ENCODE measurements around the gene KCTD8.

KCTD8 gene

GRCh38 chr4:44162538-44163270, 285.9 kb downstream of the KCTD8 start:
- no peak for DNase-seq (ENCODE audit: low read depth in 2 of 2)

GRCh38 chr4:44161756-44162155, 286.9 kb downstream of the KCTD8 start:
- no peak for DNase-seq (ENCODE audit: low read depth in 2 of 2)

- DNase-seq (ENCODE audit: low read depth in 2 of 2) = no peak
Measured at GRCh38 chr4:44160776-44161367, 287.7 kb downstream of the KCTD8 start.

- DNase-seq (ENCODE audit: low read depth in 2 of 2) = no peak
Measured at GRCh38 chr4:44159991-44160390, 288.6 kb downstream of the KCTD8 start.

- DNase-seq (ENCODE audit: low read depth in 2 of 2) = peak in 1 of 2 experiments; percentile 2
Measured at GRCh38 chr4:44157611-44158277, 290.9 kb downstream of the KCTD8 start.

GRCh38 chr4:44150091-44150576, 298.5 kb downstream of the KCTD8 start:
- DNase-seq (ENCODE audit: low read depth in 2 of 2) = peak; percentile 3 to 6

- no peak for DNase-seq (ENCODE audit: low read depth in 2 of 2)
Measured at GRCh38 chr4:44149282-44149681, 299.3 kb downstream of the KCTD8 start.

- DNase-seq (ENCODE audit: low read depth in 2 of 2) = no peak
Measured at GRCh38 chr4:44147571-44148075, 301.0 kb downstream of the KCTD8 start.

- DNase-seq (ENCODE audit: low read depth in 2 of 2) = no peak
Measured at GRCh38 chr4:44146516-44146915, 302.1 kb downstream of the KCTD8 start.

- DNase-seq (ENCODE audit: low read depth in 2 of 2) = no peak
Measured at GRCh38 chr4:44145868-44146267, 302.7 kb downstream of the KCTD8 start.

- DNase-seq (ENCODE audit: low read depth in 2 of 2) = no peak
Measured at GRCh38 chr4:44132526-44132925, 316.1 kb downstream of the KCTD8 start.
